ENCODE measurements around the gene CLASP2. TPM values are rescaled to one million over a fixed set of nuclear protein-coding genes. Genes with fewer than 3 reads are reported as not detected.
"Not testable (repeated sequence)": the region's sequence is repeated elsewhere in the genome, so short reads cannot be mapped to it uniquely, and the experiment has no call there.

Gene CLASP2
- total RNA-seq, 2 experiments from 2014 or later = 63.4 to 73.1 TPM

- no peaks in the 10 kb centered on the region for H3K27me3 Mint-ChIP-seq
- no peak for TF ChIP-seq CTCF (IDR thresholded peaks at IDR 0.05)
- Histone ChIP-seq H3K27ac (ENCODE audit: low read depth in 1 of 2, low read length in 2 of 2) (no peak overlapping the region), H3K36me3 (ENCODE audit: insufficient read depth, low read length) (no peaks in the 10 kb centered on the region), H3K4me3 (ENCODE audit: low read length) (no peak overlapping the region), H3K9me3 (ENCODE audit: control insufficient read depth in 1 of 2, insufficient read depth in 1 of 2, low read length in 2 of 2) (peaks cover 14 to 23% of the 10 kb centered on the region in 2 experiments), H3K4me1 (ENCODE audit: insufficient read depth, low read length) (no peaks in the 10 kb centered on the region), H3K27me3 (ENCODE audit: control insufficient read depth in 1 of 2, insufficient read depth in 2 of 2, low read length in 2 of 2) (no peaks in the 10 kb centered on the region)
- ChIA-PET POLR2A (no interaction called here), CTCF (no interaction called here)
- DNase-seq (no peak), ATAC-seq (ENCODE audit: poor library complexity) (no peak)
- no peak overlapping the region for H3K27ac Mint-ChIP-seq
- H3K4me1 Mint-ChIP-seq (ENCODE audit: low read depth) = no peaks in the 10 kb centered on the region
- H3K4me3 Mint-ChIP-seq = no peak overlapping the region
- intact Hi-C loops (cut with DNase I, micrococcal nuclease) = no loop called here
- H3K9me3 Mint-ChIP-seq = peaks cover 12% of the 10 kb centered on the region
- H3K36me3 Mint-ChIP-seq (ENCODE audit: low read depth) = peaks cover 24% of the 10 kb centered on the region
Measured at GRCh38 chr3:33456756-33457155, 261.3 kb downstream of the CLASP2 start.

- CTCF ChIA-PET = interaction anchor here (1.0 kb wide), 1 partner anchor 9 kb away, joined by 3 read pairs; no protein-coding TSS in a partner anchor
- Histone ChIP-seq H3K27me3 (ENCODE audit: control insufficient read depth in 1 of 2, insufficient read depth in 2 of 2, low read length in 2 of 2) (no peaks in the 10 kb centered on the region), H3K4me1 (ENCODE audit: insufficient read depth, low read length) (no peaks in the 10 kb centered on the region), H3K27ac (ENCODE audit: low read depth in 1 of 2, low read length in 2 of 2) (no peak overlapping the region), H3K9me3 (ENCODE audit: control insufficient read depth in 1 of 2, insufficient read depth in 1 of 2, low read length in 2 of 2) (peaks cover 0 to 10% of the 10 kb centered on the region in 2 experiments), H3K4me3 (ENCODE audit: low read length) (no peak overlapping the region), H3K36me3 (ENCODE audit: insufficient read depth, low read length) (no peaks in the 10 kb centered on the region)
- Mint-ChIP-seq H3K9me3 (peaks cover 8% of the 10 kb centered on the region), H3K27ac (no peak overlapping the region), H3K4me3 (no peak overlapping the region), H3K4me1 (ENCODE audit: low read depth) (no peaks in the 10 kb centered on the region), H3K27me3 (no peaks in the 10 kb centered on the region), H3K36me3 (ENCODE audit: low read depth) (peaks cover 5% of the 10 kb centered on the region)
- POLR2A ChIA-PET = no interaction called here
- ATAC-seq (ENCODE audit: poor library complexity) = no peak
- intact Hi-C loops (cut with DNase I, micrococcal nuclease) = no loop called here
- no peak for TF ChIP-seq CTCF (IDR thresholded peaks at IDR 0.05)
- no peak for DNase-seq
Measured at GRCh38 chr3:33453331-33453761, 264.7 kb downstream of the CLASP2 start.

GRCh38 chr3:33451994-33452393 is 266.1 kb downstream of the CLASP2 start:
- H3K4me1 Mint-ChIP-seq (ENCODE audit: low read depth); intact Hi-C loops (cut with DNase I, micrococcal nuclease); H3K27ac Mint-ChIP-seq: not testable (repeated sequence)

GRCh38 chr3:33447958-33448357 is 270.1 kb downstream of the CLASP2 start:
- Histone ChIP-seq H3K9me3 (ENCODE audit: control insufficient read depth in 1 of 2, insufficient read depth in 1 of 2, low read length in 2 of 2) (peaks cover 0 to 2% of the 10 kb centered on the region in 2 experiments), H3K27ac (ENCODE audit: low read depth in 1 of 2, low read length in 2 of 2) (no peak overlapping the region), H3K4me1 (ENCODE audit: insufficient read depth, low read length) (peaks cover 9% of the 10 kb centered on the region), H3K27me3 (ENCODE audit: control insufficient read depth in 1 of 2, insufficient read depth in 2 of 2, low read length in 2 of 2) (no peaks in the 10 kb centered on the region), H3K36me3 (ENCODE audit: insufficient read depth, low read length) (no peaks in the 10 kb centered on the region), H3K4me3 (ENCODE audit: low read length) (no peak overlapping the region)
- H3K36me3 Mint-ChIP-seq (ENCODE audit: low read depth) = no peaks in the 10 kb centered on the region
- H3K9me3 Mint-ChIP-seq = no peaks in the 10 kb centered on the region
- peaks cover 14% of the 10 kb centered on the region for H3K4me1 Mint-ChIP-seq (ENCODE audit: low read depth)
- ATAC-seq (ENCODE audit: poor library complexity) (no peak), DNase-seq (no peak)
- no peaks in the 10 kb centered on the region for H3K27me3 Mint-ChIP-seq
- intact Hi-C loops (cut with DNase I, micrococcal nuclease) = loop anchor here in 1 of 2 experiments (10.0 kb wide), 1 partner anchor 347 kb away; the partner anchor contains the start of gene PDCD6IP
- TF ChIP-seq CTCF (IDR thresholded peaks at IDR 0.05) = no peak
- ChIA-PET CTCF (no interaction called here), POLR2A (no interaction called here)
- no peak overlapping the region for H3K4me3 Mint-ChIP-seq
- H3K27ac Mint-ChIP-seq = no peak overlapping the region

More at GRCh38 chr3:33451994-33452393, 266.1 kb downstream of the CLASP2 start:
- H3K9me3 Mint-ChIP-seq; H3K27ac ChIP-seq (ENCODE audit: low read depth in 1 of 2, low read length in 2 of 2); H3K4me3 ChIP-seq (ENCODE audit: low read length); H3K27me3 Mint-ChIP-seq; DNase-seq; H3K4me3 Mint-ChIP-seq; H3K36me3 ChIP-seq (ENCODE audit: insufficient read depth, low read length); ATAC-seq (ENCODE audit: poor library complexity); H3K36me3 Mint-ChIP-seq (ENCODE audit: low read depth); POLR2A ChIA-PET; H3K4me1 ChIP-seq (ENCODE audit: insufficient read depth, low read length); CTCF ChIA-PET; H3K27me3 ChIP-seq (ENCODE audit: control insufficient read depth in 1 of 2, insufficient read depth in 2 of 2, low read length in 2 of 2): not testable (repeated sequence)
- H3K9me3 ChIP-seq (ENCODE audit: control insufficient read depth in 1 of 2, insufficient read depth in 1 of 2, low read length in 2 of 2) = peaks cover 0 to 10% of the 10 kb centered on the region in 2 experiments

- peak overlapping the region; percentile 32 for H3K4me3 ChIP-seq (ENCODE audit: low read length)
- not testable (repeated sequence) for H3K4me1 ChIP-seq (ENCODE audit: insufficient read depth, low read length)
- intact Hi-C loops (cut with DNase I, micrococcal nuclease) = loop anchor here in 1 of 2 experiments (10.0 kb wide), 1 partner anchor 348 kb away; the partner anchor contains the start of gene PDCD6IP
Measured at GRCh38 chr3:33447256-33447625, 270.8 kb downstream of the CLASP2 start.

More at GRCh38 chr3:33447256-33447625, 270.8 kb downstream of the CLASP2 start:
- H3K36me3 Mint-ChIP-seq (ENCODE audit: low read depth); H3K36me3 ChIP-seq (ENCODE audit: insufficient read depth, low read length); DNase-seq; POLR2A ChIA-PET; H3K9me3 Mint-ChIP-seq; ATAC-seq (ENCODE audit: poor library complexity); H3K27ac ChIP-seq (ENCODE audit: low read depth in 1 of 2, low read length in 2 of 2); CTCF ChIA-PET; H3K27me3 Mint-ChIP-seq; H3K27ac Mint-ChIP-seq; H3K27me3 ChIP-seq (ENCODE audit: control insufficient read depth in 1 of 2, insufficient read depth in 2 of 2, low read length in 2 of 2); H3K9me3 ChIP-seq (ENCODE audit: control insufficient read depth in 1 of 2, insufficient read depth in 1 of 2, low read length in 2 of 2): not testable (repeated sequence)
- peak overlapping the region; percentile 76 for H3K4me3 Mint-ChIP-seq
- H3K4me1 Mint-ChIP-seq (ENCODE audit: low read depth) = peaks cover 14% of the 10 kb centered on the region

Measured in CD4-positive, alpha-beta T cell (primary cell).